ENCODE results near the gene RFT1. TPM values are rescaled to one million over a fixed set of nuclear protein-coding genes. Genes with fewer than 3 reads are reported as not detected.

The RFT1 gene
- total RNA-seq, 1 donor from 2014 or later, result 19.2 TPM

DNA sequence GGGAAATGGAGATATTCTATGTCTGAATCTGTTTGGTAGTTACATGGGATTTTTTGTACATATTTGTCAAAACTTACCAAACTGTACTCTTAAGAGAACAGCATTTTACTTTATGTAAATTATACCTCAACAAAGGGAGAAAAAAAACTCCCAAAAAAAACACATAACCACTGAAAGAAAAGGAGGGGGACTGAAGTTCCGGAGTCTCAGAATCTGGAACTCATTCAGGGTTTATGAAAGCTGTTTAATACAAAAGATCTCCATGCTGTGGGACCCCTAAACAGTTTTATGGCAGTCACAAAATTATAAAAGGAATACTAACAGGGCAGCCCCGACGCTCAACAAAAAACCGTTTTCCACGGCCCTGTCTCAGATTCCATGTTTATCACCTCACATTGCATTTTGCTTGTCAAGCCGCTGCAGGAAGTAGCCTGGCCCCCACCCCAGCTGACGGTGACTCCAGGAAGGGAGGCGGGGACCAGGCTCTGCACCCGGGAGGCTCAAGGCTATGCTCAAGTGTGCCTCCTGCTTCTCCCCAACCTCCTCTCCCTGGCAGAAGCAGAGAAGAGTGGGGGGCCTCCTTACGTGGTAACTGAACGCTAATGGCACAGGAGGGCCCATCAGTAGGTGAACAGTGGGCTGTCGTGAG lies 29.3 kb downstream of the RFT1 start:
- no peaks in the 10 kb centered on the region for H3K4me1 ChIP-seq (ENCODE audit: insufficient read depth, low read length)
- FAIRE-seq, result no peak

DNA sequence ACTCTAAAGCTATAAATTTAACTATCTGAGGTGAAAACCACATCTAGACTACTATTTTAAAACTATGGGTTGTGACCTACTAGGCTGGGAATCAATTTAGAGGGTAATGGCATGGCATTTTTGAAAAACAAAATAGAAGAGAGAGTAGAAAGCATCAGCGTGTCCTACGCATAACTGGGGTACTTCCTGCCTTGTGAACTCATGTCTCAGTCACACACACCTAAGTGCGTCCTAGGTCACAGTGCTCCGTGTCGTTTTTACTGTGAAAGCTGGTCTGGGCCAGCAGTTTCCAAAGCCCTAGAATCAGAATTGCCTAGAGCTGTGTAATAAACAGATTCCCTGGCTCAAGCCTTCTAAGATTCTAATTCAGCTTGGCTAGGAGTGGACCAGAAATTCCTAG lies 32.3 kb downstream of the RFT1 start:
- Histone ChIP-seq H3K4me2 (ENCODE audit: low read length) (no peak overlapping the region), H3K36me3 (ENCODE audit: insufficient read depth, low read length) (peaks cover 20% of the 10 kb centered on the region), H3K27me3 (ENCODE audit: insufficient read depth, low read length) (no peaks in the 10 kb centered on the region), H3K4me3 (ENCODE audit: insufficient read depth, low read depth, low read length) (no peak overlapping the region), H3K27ac (ENCODE audit: low read depth, low read length) (no peak overlapping the region), H4K20me1 (ENCODE audit: insufficient read depth, low read length) (no peaks in the 10 kb centered on the region), H3K9me3 (ENCODE audit: insufficient read depth, low read depth, low read length) (no peaks in the 10 kb centered on the region), H2AFZ (ENCODE audit: low read depth, low read length) (no peak overlapping the region), H3K79me2 (ENCODE audit: insufficient read depth, low read length) (no peaks in the 10 kb centered on the region), H3K4me1 (ENCODE audit: insufficient read depth, low read length) (no peaks in the 10 kb centered on the region), H3K9ac (ENCODE audit: low read length) (no peak overlapping the region)
- FAIRE-seq (no peak), DNase-seq (ENCODE audit: low read depth) (no peak)
- Mint-ChIP-seq H3K4me1 (ENCODE audit: low read depth, unreplicated experiment) (no peaks in the 10 kb centered on the region), H3K36me3 (ENCODE audit: low read depth, unreplicated experiment) (peaks cover 22% of the 10 kb centered on the region), H3K9me3 (ENCODE audit: unreplicated experiment) (peaks cover 3% of the 10 kb centered on the region), H3K27ac (ENCODE audit: unreplicated experiment) (no peak overlapping the region), H3K4me3 (ENCODE audit: unreplicated experiment) (no peak overlapping the region), H3K27me3 (ENCODE audit: low read depth, unreplicated experiment) (no peaks in the 10 kb centered on the region)
- TF ChIP-seq EZH2 (IDR thresholded peaks at IDR 0.05; ENCODE audit: insufficient read depth, low read length), result no peak

More for the DNA sequence above, 29.3 kb downstream of the RFT1 start:
- no peak overlapping the region for H3K4me3 ChIP-seq (ENCODE audit: insufficient read depth, low read depth, low read length)
- Mint-ChIP-seq H3K27me3 (ENCODE audit: low read depth, unreplicated experiment) (no peaks in the 10 kb centered on the region), H3K36me3 (ENCODE audit: low read depth, unreplicated experiment) (peaks cover 16% of the 10 kb centered on the region), H3K9me3 (ENCODE audit: unreplicated experiment) (peaks cover 3% of the 10 kb centered on the region), H3K4me3 (ENCODE audit: unreplicated experiment) (no peak overlapping the region), H3K27ac (ENCODE audit: unreplicated experiment) (no peak overlapping the region), H3K4me1 (ENCODE audit: low read depth, unreplicated experiment) (peaks cover 4% of the 10 kb centered on the region)
- no peaks in the 10 kb centered on the region for H3K27me3 ChIP-seq (ENCODE audit: insufficient read depth, low read length)
- no peak overlapping the region for H3K27ac ChIP-seq (ENCODE audit: low read depth, low read length)
- DNase-seq (ENCODE audit: low read depth), result no peak
- H4K20me1 ChIP-seq (ENCODE audit: insufficient read depth, low read length), result no peaks in the 10 kb centered on the region
- H2AFZ ChIP-seq (ENCODE audit: low read depth, low read length), result no peak overlapping the region
- no peak overlapping the region for H3K4me2 ChIP-seq (ENCODE audit: low read length)
- peaks cover 26% of the 10 kb centered on the region for H3K36me3 ChIP-seq (ENCODE audit: insufficient read depth, low read length)
- TF ChIP-seq, protein P1, sequence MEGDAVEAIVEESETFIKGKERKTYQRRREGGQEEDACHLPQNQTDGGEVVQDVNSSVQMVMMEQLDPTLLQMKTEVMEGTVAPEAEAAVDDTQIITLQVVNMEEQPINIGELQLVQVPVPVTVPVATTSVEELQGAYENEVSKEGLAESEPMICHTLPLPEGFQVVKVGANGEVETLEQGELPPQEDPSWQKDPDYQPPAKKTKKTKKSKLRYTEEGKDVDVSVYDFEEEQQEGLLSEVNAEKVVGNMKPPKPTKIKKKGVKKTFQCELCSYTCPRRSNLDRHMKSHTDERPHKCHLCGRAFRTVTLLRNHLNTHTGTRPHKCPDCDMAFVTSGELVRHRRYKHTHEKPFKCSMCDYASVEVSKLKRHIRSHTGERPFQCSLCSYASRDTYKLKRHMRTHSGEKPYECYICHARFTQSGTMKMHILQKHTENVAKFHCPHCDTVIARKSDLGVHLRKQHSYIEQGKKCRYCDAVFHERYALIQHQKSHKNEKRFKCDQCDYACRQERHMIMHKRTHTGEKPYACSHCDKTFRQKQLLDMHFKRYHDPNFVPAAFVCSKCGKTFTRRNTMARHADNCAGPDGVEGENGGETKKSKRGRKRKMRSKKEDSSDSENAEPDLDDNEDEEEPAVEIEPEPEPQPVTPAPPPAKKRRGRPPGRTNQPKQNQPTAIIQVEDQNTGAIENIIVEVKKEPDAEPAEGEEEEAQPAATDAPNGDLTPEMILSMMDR (IDR thresholded peaks at IDR 0.05; ENCODE audit: insufficient read depth, low read depth, low read length), result no peak
- no peak for TF ChIP-seq EZH2 (IDR thresholded peaks at IDR 0.05; ENCODE audit: insufficient read depth, low read length)
- H3K9me3 ChIP-seq (ENCODE audit: insufficient read depth, low read depth, low read length), result no peaks in the 10 kb centered on the region
- no peaks in the 10 kb centered on the region for H3K79me2 ChIP-seq (ENCODE audit: insufficient read depth, low read length)
- no peak overlapping the region for H3K9ac ChIP-seq (ENCODE audit: low read length)

DNA sequence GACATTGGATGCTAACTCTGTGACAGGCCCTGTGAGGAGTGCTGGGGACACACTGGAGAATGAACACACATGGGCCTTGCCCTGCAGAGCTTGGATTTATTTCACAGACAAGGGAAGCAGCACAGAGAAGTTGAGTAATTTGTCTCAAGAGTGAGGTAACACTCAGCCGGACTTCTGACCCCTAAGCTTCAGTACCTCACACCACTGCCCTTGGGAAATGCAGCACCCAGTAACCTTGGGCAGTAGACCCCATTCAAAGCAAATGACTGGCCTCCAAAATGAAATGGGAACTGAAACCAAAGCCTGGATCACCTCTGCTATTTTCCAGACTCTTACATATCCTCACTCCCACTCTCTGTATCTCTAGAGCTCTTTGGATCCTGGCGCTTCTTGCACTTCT lies 37.3 kb downstream of the RFT1 start:
- no peak for FAIRE-seq
- Histone ChIP-seq H3K4me2 (ENCODE audit: low read length) (no peak overlapping the region), H4K20me1 (ENCODE audit: insufficient read depth, low read length) (no peaks in the 10 kb centered on the region), H3K27ac (ENCODE audit: low read depth, low read length) (no peak overlapping the region), H3K4me3 (ENCODE audit: insufficient read depth, low read depth, low read length) (no peak overlapping the region), H3K9ac (ENCODE audit: low read length) (no peak overlapping the region), H3K79me2 (ENCODE audit: insufficient read depth, low read length) (no peaks in the 10 kb centered on the region), H3K9me3 (ENCODE audit: insufficient read depth, low read depth, low read length) (no peaks in the 10 kb centered on the region), H3K4me1 (ENCODE audit: insufficient read depth, low read length) (no peaks in the 10 kb centered on the region), H3K27me3 (ENCODE audit: insufficient read depth, low read length) (no peaks in the 10 kb centered on the region), H3K36me3 (ENCODE audit: insufficient read depth, low read length) (peaks cover 6% of the 10 kb centered on the region), H2AFZ (ENCODE audit: low read depth, low read length) (no peak overlapping the region)
- no peak for DNase-seq (ENCODE audit: low read depth)
- Mint-ChIP-seq H3K27me3 (ENCODE audit: low read depth, unreplicated experiment) (no peaks in the 10 kb centered on the region), H3K27ac (ENCODE audit: unreplicated experiment) (no peak overlapping the region), H3K4me3 (ENCODE audit: unreplicated experiment) (no peak overlapping the region), H3K4me1 (ENCODE audit: low read depth, unreplicated experiment) (no peaks in the 10 kb centered on the region), H3K9me3 (ENCODE audit: unreplicated experiment) (no peaks in the 10 kb centered on the region), H3K36me3 (ENCODE audit: low read depth, unreplicated experiment) (peaks cover 16% of the 10 kb centered on the region)
- TF ChIP-seq, protein P1 (IDR thresholded peaks at IDR 0.05; ENCODE audit: insufficient read depth, low read depth, low read length), result no peak
- TF ChIP-seq EZH2 (IDR thresholded peaks at IDR 0.05; ENCODE audit: insufficient read depth, low read length), result no peak
